Mesendoderm (in vitro differentiated cells): ENCODE data around the gene PDE6B.

Experiments
- DNase-seq: peaks from one replicate; pipeline ENCODE4 v3.0.0; 2013
- H2AK5ac ChIP-seq: 2 replicates; pipeline ENCODE4 v1.6.1; 2013; ENCODE audit warnings: low read length, inconsistent platforms
- H2BK120ac ChIP-seq: 2 replicates; pipeline ENCODE4 v1.6.1; 2013; ENCODE audit warnings: low read depth, mild to moderate bottlenecking, low read length, moderate library complexity, mixed read lengths
- H2BK15ac ChIP-seq: replicated peaks from 2 replicates; pipeline ENCODE4 v1.6.1; 2013; ENCODE audit warnings: low read depth, mild to moderate bottlenecking, moderate library complexity
- H2BK5ac ChIP-seq: 2 replicates; pipeline ENCODE4 v1.6.1; 2013; ENCODE audit warnings: low read length, inconsistent platforms
- H3K18ac ChIP-seq: 2 replicates; pipeline ENCODE4 v1.6.1; 2013; ENCODE audit warnings: mild to moderate bottlenecking, low read length, mixed read lengths
- H3K23ac ChIP-seq: one replicate; pipeline ENCODE4 v1.6.1; 2013; ENCODE audit warnings: low read length
- H3K27ac ChIP-seq: 2 replicates; pipeline ENCODE4 v1.5.1; 2013; ENCODE audit warnings: low read depth, mild to moderate bottlenecking, inconsistent platforms, low read length, moderate library complexity
- H3K27me3 ChIP-seq: 2 replicates; pipeline ENCODE4 v1.6.1; 2013; ENCODE audit warnings: low read length, control low read depth, mild to moderate bottlenecking, inconsistent platforms; ENCODE audit not compliant: insufficient read depth, poor library complexity
- H3K36me3 ChIP-seq: 2 replicates; pipeline ENCODE4 v1.6.1; 2013; ENCODE audit warnings: low read length, inconsistent platforms; ENCODE audit not compliant: control insufficient read depth, insufficient read depth
- H3K4ac ChIP-seq: one replicate; pipeline ENCODE4 v1.6.1; 2013; ENCODE audit warnings: low read depth, mild to moderate bottlenecking, low read length, moderate library complexity
- H3K4me1 ChIP-seq: 2 replicates; pipeline ENCODE4 v1.6.1; 2013; ENCODE audit warnings: low read depth, low read length, inconsistent platforms; ENCODE audit not compliant: control insufficient read depth
- H3K4me2 ChIP-seq: 2 replicates; pipeline ENCODE4 v1.6.1; 2013; ENCODE audit warnings: low read length
- H3K4me3 ChIP-seq: 2 replicates; pipeline ENCODE4 v1.5.1; 2013; ENCODE audit warnings: mild to moderate bottlenecking, low read length
- H3K56ac ChIP-seq: one replicate; pipeline ENCODE4 v1.6.1; 2013; ENCODE audit warnings: low read length
- H3K79me1 ChIP-seq: 2 replicates; pipeline ENCODE4 v1.6.1; 2013; ENCODE audit warnings: low read length, inconsistent platforms
- H3K79me2 ChIP-seq: 2 replicates; pipeline ENCODE4 v1.6.1; 2013; ENCODE audit warnings: mild to moderate bottlenecking, low read length; ENCODE audit not compliant: control insufficient read depth, insufficient read depth
- H3K9ac ChIP-seq: 2 replicates; pipeline ENCODE4 v1.6.1; 2013; ENCODE audit warnings: low read length, inconsistent platforms
- H4K5ac ChIP-seq: one replicate; pipeline ENCODE4 v1.6.1; 2013; ENCODE audit warnings: low read length
- H4K8ac ChIP-seq: one replicate; pipeline ENCODE4 v1.6.1; 2013; ENCODE audit warnings: low read depth, mild to moderate bottlenecking, control low read depth, low read length, moderate library complexity
- WGBS: extraction: QIAGEN DNeasy Blood & Tissue Kit; methylation state at CpG from one replicate; pipeline ENCODE4 v1.1.7; 2013; ENCODE audit warnings: low lambda C conversion rate, missing lambda C conversion rate; ENCODE audit not compliant: insufficient coverage; ENCODE audit errors: extremely low coverage; 5-methylcytosine and 5-hydroxymethylcytosine counted together

Gene PDE6B

GRCh38 chr4:650951-651883 is 25.8 kb downstream of the PDE6B start:
- Histone ChIP-seq H2AK5ac (no peak overlapping the region), H3K79me1 (no peaks in the 10 kb centered on the region), H3K27ac (no peak overlapping the region), H3K36me3 (no peaks in the 10 kb centered on the region), H4K5ac (no peak overlapping the region), H3K4me3 (no peak overlapping the region), H3K27me3 (no peaks in the 10 kb centered on the region), H3K4me1 (no peaks in the 10 kb centered on the region), H3K4me2 (no peak overlapping the region), H4K8ac (no peak overlapping the region), H3K4ac (no peak overlapping the region), H3K18ac (no peak overlapping the region), H2BK120ac (no peak overlapping the region), H3K79me2 (no peaks in the 10 kb centered on the region), H2BK15ac (no peak overlapping the region), H2BK5ac (no peak overlapping the region), H3K23ac (no peak overlapping the region), H3K56ac (no peak overlapping the region), H3K9ac (no peak overlapping the region)
- no CpG with 5 or more reads among the region's 49 CpGs for WGBS
- DNase-seq = no peak

DNA sequence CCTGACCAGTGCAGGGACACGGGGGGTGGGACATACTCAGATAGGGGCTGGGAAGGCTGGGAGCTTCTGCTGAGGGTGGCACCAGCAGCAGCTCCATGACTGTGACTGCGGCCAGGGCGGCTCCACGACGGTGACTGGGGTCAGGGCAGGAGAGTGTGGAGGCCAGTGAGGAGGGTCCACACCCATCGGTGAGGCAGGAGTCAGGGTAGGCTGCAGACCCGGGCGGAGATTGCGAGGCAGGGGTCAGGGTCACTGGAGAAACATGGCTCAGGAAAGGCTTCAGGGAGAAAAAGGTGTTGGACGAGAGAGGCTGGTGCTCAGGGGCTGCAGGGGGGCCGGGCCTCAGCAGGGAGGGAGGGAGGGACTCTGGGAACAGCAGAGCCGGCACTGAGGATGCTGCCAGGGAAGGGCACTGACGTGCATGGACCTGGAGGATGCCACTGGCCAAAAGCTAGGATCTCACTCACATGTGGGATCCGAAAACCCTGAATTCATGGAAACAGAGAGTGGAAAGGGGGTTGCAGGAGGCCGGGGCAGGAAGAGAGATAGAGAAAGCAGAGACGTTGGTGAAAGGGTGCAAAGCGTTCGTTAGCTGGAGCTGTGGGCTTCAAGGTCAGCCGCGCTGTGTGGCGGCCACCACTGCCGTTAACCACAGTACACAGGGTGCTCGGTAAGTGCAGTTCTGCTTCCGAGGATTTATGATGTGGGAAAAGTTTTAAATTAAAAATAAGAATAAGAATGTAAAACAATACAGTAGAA is 26.7 kb downstream of the PDE6B start:
- no peak overlapping the region for H4K8ac ChIP-seq

GRCh38 chr4:653080-653821 is 27.9 kb downstream of the PDE6B start:
- Histone ChIP-seq H3K4me1 (no peaks in the 10 kb centered on the region), H4K8ac (no peak overlapping the region), H3K79me2 (no peaks in the 10 kb centered on the region), H3K27me3 (no peaks in the 10 kb centered on the region), H3K23ac (no peak overlapping the region), H2BK5ac (no peak overlapping the region), H3K27ac (no peak overlapping the region), H3K4ac (no peak overlapping the region), H3K56ac (no peak overlapping the region), H4K5ac (no peak overlapping the region), H3K18ac (no peak overlapping the region), H3K9ac (no peak overlapping the region), H2BK120ac (no peak overlapping the region), H3K36me3 (no peaks in the 10 kb centered on the region), H3K4me2 (no peak overlapping the region), H2AK5ac (no peak overlapping the region), H2BK15ac (no peak overlapping the region), H3K4me3 (no peak overlapping the region), H3K79me1 (no peaks in the 10 kb centered on the region)
- no peak for DNase-seq
- WGBS = no CpG with 5 or more reads among the region's 35 CpGs

More for the DNA sequence above, 26.7 kb downstream of the PDE6B start:
- Histone ChIP-seq H3K18ac (no peak overlapping the region), H2BK120ac (no peak overlapping the region), H3K79me1 (no peaks in the 10 kb centered on the region), H4K5ac (no peak overlapping the region), H3K9ac (no peak overlapping the region), H3K4me2 (no peak overlapping the region), H2BK5ac (no peak overlapping the region), H3K4me3 (no peak overlapping the region), H3K27me3 (no peaks in the 10 kb centered on the region), H3K23ac (no peak overlapping the region), H2BK15ac (no peak overlapping the region), H3K4me1 (no peaks in the 10 kb centered on the region), H3K79me2 (no peaks in the 10 kb centered on the region), H2AK5ac (no peak overlapping the region), H3K4ac (no peak overlapping the region), H3K36me3 (no peaks in the 10 kb centered on the region), H3K56ac (no peak overlapping the region), H3K27ac (no peak overlapping the region)
- no peak for DNase-seq
- no CpG with 5 or more reads among the region's 24 CpGs for whole genome bisulfite sequencing

GRCh38 chr4:653831-654502 is 28.6 kb downstream of the PDE6B start:
- H3K27ac ChIP-seq = no peak overlapping the region
- H4K5ac ChIP-seq = no peak overlapping the region
- H2BK120ac ChIP-seq = no peak overlapping the region
- no peak overlapping the region for H4K8ac ChIP-seq
- H3K4me2 ChIP-seq = no peak overlapping the region
- H3K4me1 ChIP-seq = no peaks in the 10 kb centered on the region
- H3K79me1 ChIP-seq = no peaks in the 10 kb centered on the region
- H3K56ac ChIP-seq = no peak overlapping the region
- no peak overlapping the region for H3K23ac ChIP-seq
- no peak for DNase-seq
- no CpG with 5 or more reads among the region's 29 CpGs for WGBS
- H2BK5ac ChIP-seq = no peak overlapping the region
- H3K9ac ChIP-seq = no peak overlapping the region
- H3K4ac ChIP-seq = no peak overlapping the region
- H3K4me3 ChIP-seq = no peak overlapping the region
- H3K36me3 ChIP-seq = no peaks in the 10 kb centered on the region
- H2AK5ac ChIP-seq = no peak overlapping the region
- no peak overlapping the region for H3K18ac ChIP-seq
- no peaks in the 10 kb centered on the region for H3K79me2 ChIP-seq
- H2BK15ac ChIP-seq = no peak overlapping the region
- no peaks in the 10 kb centered on the region for H3K27me3 ChIP-seq

DNA sequence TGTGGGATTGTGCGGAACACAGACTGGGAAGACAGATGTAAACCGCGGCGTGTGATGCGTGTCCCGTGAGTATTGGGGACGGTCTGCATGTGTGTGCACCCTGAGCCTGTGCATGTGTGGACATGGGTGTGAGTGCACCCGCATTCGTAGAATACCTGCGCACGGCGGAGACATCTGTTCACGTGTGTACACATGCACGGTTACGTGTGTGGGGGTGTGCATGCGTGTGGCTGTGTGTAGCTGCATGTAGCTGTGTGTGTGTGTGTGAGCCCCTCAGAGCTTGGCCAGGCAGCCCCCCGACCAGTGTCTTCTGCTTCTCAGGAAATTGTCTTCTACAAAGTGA is 29.1 kb downstream of the PDE6B start:
- no peaks in the 10 kb centered on the region for H3K27me3 ChIP-seq

More for the DNA sequence above, 29.1 kb downstream of the PDE6B start:
- Histone ChIP-seq H3K18ac (no peak overlapping the region), H3K9ac (no peak overlapping the region), H3K79me2 (no peaks in the 10 kb centered on the region), H3K36me3 (no peaks in the 10 kb centered on the region), H2AK5ac (no peak overlapping the region), H3K79me1 (no peaks in the 10 kb centered on the region), H4K5ac (no peak overlapping the region), H3K27ac (no peak overlapping the region), H2BK120ac (no peak overlapping the region), H3K4ac (no peak overlapping the region), H3K4me3 (no peak overlapping the region), H3K56ac (no peak overlapping the region), H3K4me2 (no peak overlapping the region), H4K8ac (no peak overlapping the region), H3K23ac (no peak overlapping the region), H3K4me1 (no peaks in the 10 kb centered on the region), H2BK15ac (no peak overlapping the region), H2BK5ac (no peak overlapping the region)
- no peak for DNase-seq
- WGBS = no CpG with 5 or more reads among the region's 17 CpGs
